Ishikawa (cell line): ENCODE measurements around the gene CCDC47.

Experiments used
- CEBPB ChIP-seq: IDR thresholded peaks from 2 replicates; pipeline ENCODE4 v1.6.1; 2012
- CREB1 ChIP-seq: IDR thresholded peaks from 2 replicates; pipeline ENCODE4 v1.6.1; 2012; ENCODE audit warnings: low read depth
- EGR1 ChIP-seq: IDR thresholded peaks from 2 replicates; pipeline ENCODE4 v1.6.1; 2012
- EP300 ChIP-seq: IDR thresholded peaks from 2 replicates; pipeline ENCODE4 v1.6.1; 2012; ENCODE audit warnings: borderline replicate concordance
- FOXM1 ChIP-seq: IDR thresholded peaks from 2 replicates; pipeline ENCODE4 v1.6.1; 2012; ENCODE audit warnings: low read depth, borderline replicate concordance
- MAX ChIP-seq: IDR thresholded peaks from 2 replicates; pipeline ENCODE4 v1.6.1; 2012
- NFIC ChIP-seq: IDR thresholded peaks from 2 replicates; pipeline ENCODE4 v1.6.1; 2012
- RAD21 ChIP-seq: IDR thresholded peaks from 2 replicates; pipeline ENCODE4 v1.6.1; 2012; ENCODE audit warnings: low read depth
- TAF1 ChIP-seq: IDR thresholded peaks from 2 replicates; pipeline ENCODE4 v1.6.1; 2012; ENCODE audit warnings: low read depth, mild to moderate bottlenecking
- TCF12 ChIP-seq: IDR thresholded peaks from 2 replicates; pipeline ENCODE4 v1.6.1; 2012; ENCODE audit warnings: low read depth
- TEAD4 ChIP-seq: IDR thresholded peaks from 2 replicates; pipeline ENCODE4 v1.6.1; 2012
- USF1 ChIP-seq: IDR thresholded peaks from 2 replicates; pipeline ENCODE4 v1.6.1; 2012
- YY1 ChIP-seq: IDR thresholded peaks from 2 replicates; pipeline ENCODE4 v1.6.1; 2012; ENCODE audit warnings: low read depth
- ZBTB7A ChIP-seq: IDR thresholded peaks from 2 replicates; pipeline ENCODE4 v1.6.1; 2012; ENCODE audit warnings: low read depth
- TF ChIP-seq, protein P1 (sequence below): IDR thresholded peaks from 2 replicates; pipeline ENCODE4 v1.6.1; 2012; ENCODE audit warnings: low read depth, mild to moderate bottlenecking

The CCDC47 gene

DNA sequence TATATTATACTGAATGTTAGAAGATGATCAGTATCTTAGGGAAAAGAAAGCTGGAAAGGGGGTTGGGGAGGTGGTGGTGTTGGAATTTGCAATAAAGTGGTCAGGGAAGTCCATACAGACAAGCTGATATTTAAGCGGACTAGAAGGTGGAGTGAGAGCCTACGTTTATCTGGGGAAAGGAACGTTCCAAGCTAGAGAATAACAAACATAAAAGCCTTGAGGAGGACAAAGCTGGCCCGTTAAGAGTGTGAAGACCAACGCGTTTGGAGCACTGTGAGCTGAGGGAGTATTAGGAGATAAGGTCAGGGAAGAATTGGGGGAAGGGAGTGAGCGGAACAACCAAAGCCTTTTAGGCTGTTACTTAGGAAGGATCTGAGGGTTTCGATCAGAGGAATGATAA is 2.0 kb upstream of the CCDC47 start:
- TF ChIP-seq, protein P1, sequence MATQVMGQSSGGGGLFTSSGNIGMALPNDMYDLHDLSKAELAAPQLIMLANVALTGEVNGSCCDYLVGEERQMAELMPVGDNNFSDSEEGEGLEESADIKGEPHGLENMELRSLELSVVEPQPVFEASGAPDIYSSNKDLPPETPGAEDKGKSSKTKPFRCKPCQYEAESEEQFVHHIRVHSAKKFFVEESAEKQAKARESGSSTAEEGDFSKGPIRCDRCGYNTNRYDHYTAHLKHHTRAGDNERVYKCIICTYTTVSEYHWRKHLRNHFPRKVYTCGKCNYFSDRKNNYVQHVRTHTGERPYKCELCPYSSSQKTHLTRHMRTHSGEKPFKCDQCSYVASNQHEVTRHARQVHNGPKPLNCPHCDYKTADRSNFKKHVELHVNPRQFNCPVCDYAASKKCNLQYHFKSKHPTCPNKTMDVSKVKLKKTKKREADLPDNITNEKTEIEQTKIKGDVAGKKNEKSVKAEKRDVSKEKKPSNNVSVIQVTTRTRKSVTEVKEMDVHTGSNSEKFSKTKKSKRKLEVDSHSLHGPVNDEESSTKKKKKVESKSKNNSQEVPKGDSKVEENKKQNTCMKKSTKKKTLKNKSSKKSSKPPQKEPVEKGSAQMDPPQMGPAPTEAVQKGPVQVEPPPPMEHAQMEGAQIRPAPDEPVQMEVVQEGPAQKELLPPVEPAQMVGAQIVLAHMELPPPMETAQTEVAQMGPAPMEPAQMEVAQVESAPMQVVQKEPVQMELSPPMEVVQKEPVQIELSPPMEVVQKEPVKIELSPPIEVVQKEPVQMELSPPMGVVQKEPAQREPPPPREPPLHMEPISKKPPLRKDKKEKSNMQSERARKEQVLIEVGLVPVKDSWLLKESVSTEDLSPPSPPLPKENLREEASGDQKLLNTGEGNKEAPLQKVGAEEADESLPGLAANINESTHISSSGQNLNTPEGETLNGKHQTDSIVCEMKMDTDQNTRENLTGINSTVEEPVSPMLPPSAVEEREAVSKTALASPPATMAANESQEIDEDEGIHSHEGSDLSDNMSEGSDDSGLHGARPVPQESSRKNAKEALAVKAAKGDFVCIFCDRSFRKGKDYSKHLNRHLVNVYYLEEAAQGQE: no peak
- TF ChIP-seq MAX (no peak), TCF12 (no peak), FOXM1 (no peak), ZBTB7A (no peak), CREB1 (no peak), EP300 (no peak), RAD21 (no peak)

GRCh38 chr17:63774969-63775265 is 1.5 kb upstream of the CCDC47 start:
- TF ChIP-seq RAD21 (no peak), USF1 (no peak), NFIC (no peak), EGR1 (no peak), TAF1 (no peak), ZBTB7A (no peak), TEAD4 (no peak), YY1 (no peak), TCF12 (no peak), MAX (no peak), CEBPB (no peak), CREB1 (no peak), EP300 (no peak), FOXM1 (no peak)
- TF ChIP-seq, protein P1: no peak

DNA sequence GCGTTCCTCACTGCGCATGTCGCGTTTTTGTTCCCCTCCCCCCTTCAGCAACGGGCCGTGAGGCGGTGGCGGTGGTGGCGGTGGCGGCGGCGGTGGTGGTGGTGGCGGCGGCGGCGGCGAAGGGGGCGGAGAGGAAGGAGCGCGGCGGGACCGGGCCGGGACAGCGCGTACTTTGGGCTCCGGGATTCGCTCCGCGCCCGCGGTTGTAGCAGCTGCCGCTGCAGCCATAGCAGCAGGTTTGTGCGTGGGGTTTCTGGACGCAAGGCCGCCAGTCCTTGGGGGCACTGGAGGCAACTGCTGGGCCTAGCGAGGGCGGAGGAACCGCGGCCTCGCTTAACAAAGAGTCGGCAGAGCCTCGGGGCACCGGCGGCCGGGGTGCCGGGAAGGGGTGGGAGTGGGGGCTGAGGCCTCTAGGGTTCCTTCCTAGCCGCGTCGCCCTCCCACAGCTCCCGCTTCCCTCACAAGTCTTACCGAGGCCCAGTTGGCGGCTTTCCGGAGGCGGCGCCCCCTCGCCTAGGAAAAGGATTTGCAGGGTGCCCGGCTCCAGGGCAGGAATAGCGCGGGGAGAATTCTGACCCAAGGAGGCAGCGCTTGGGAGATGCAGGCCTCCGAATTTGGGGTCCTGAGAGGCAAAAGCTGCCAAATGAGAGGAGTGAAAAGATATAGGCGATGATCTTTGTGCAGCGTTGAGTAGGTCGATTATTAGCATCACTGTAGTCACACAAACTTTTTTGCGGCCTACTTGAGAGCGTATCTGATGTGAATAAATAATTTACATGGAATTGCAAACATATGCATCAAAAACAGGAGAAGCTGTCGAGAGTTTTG is 958 bp upstream of the CCDC47 start, which contains the start of gene DDX42:
Gene DDX42 (plus strand): TSS at position 30 of the 828 bp plus-strand sequence. CDS start 12,880 bp downstream, outside the sequence.
- TF ChIP-seq TEAD4 (0 out of 2 replicates have a peak, but pooled peaks have one; percentile 1), EGR1 (no peak)

DNA sequence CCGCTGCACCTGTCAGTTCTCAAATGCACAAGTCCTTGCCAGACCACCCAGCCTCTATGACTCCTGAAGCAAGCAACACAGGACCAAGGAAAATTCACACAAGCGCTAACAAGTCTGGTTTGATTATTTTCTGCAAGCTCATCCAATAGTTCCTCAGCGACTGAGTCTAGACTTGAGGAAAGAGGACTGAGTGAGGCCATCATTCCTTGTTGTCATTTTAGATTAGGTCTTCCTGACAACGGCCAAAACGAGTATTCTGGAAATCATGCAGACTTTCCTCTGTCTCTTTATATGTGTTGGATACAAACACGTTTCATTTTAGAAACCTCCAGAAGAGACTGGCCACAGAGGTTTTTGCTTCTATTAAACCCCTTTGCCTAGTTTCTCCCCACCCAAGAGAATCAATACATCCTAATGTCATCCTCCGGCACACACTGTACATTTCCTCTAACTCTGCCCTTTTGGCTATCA is 561 bp downstream of the CCDC47 start:
- TF ChIP-seq CREB1 (no peak), ZBTB7A (no peak), EGR1 (no peak), MAX (no peak), TCF12 (peak; percentile 4; the same call in 1 of the 2 replicates)
- TF ChIP-seq, protein P1: no peak

DNA sequence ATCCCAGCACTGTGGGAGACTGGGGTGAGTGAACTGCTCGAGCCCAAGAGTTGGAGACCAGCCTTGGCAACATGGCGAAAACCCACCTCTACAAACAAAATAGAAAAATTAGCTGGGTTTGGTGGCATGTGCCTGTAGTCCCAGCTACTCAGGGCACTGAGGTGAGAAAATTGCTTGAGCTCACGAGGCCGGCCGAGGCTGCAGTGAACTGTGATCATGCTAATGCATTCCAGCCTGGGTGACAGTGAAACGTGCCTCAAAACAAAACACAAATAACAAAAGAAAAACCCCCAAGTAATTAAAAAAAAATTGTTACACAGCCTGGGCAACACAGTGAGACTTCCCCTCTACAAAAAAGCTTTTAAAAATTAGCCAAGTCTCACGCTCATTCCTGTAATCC is 5.0 kb downstream of the CCDC47 start:
- TF ChIP-seq USF1 (no peak), CEBPB (no peak), TEAD4 (no peak), YY1 (no peak)
- TF ChIP-seq, protein P1: no peak
